GM12878 (cell line): ENCODE measurements around the gene SLC2A3.

Experiments
- ATF2 ChIP-seq: IDR thresholded peaks from 2 replicates; pipeline ENCODE4 v1.6.1; 2012; ENCODE audit warnings: low read length, inconsistent platforms
- BRCA1 ChIP-seq: IDR thresholded peaks from 2 replicates; pipeline ENCODE4 v1.6.1; 2011; ENCODE audit warnings: low read depth, low read length, improper control_type of control experiment
- EGR1 ChIP-seq, 2 experiments: IDR thresholded peaks; 1 replicate in 1 of 2; 2 replicates in 1 of 2; pipeline ENCODE4 v1.6.1; 2011 to 2012; ENCODE audit warnings: low read depth in 2 of 2, low read length in 2 of 2, borderline replicate concordance in 1 of 2, mild to moderate bottlenecking in 1 of 2, moderate library complexity in 1 of 2
- ETV6 ChIP-seq, 2 experiments: fragments of 450-650 bp in 1 of 2; IDR thresholded peaks in 1 of 2; conservative IDR thresholded peaks in 1 of 2; 2 replicates each; pipeline ENCODE4 v1.6.1; 2014; ENCODE audit warnings: antibody characterized with exemption in 1 of 2, borderline replicate concordance in 1 of 2, low read depth in 1 of 2, mild to moderate bottlenecking in 1 of 2, moderate library complexity in 1 of 2
- EZH2 ChIP-seq: IDR thresholded peaks from 2 replicates; pipeline ENCODE4 v1.6.1; 2012; ENCODE audit warnings: low read depth, mild to moderate bottlenecking, control low read depth, inconsistent platforms, low read length, borderline replicate concordance; ENCODE audit not compliant: control insufficient read depth
- REST ChIP-seq: IDR thresholded peaks from 2 replicates; pipeline ENCODE4 v1.6.1; 2012; ENCODE audit warnings: mild to moderate bottlenecking, low read depth, low read length
- SUZ12 ChIP-seq: fragments of 200-600 bp; sonication (generic); IDR thresholded peaks from one replicate; pipeline ENCODE4 v1.6.1; 2018; ENCODE audit warnings: antibody characterized with exemption, mild to moderate bottlenecking; ENCODE audit not compliant: unreplicated experiment
- TCF12 ChIP-seq: IDR thresholded peaks from 2 replicates; pipeline ENCODE4 v1.6.1; 2011; ENCODE audit warnings: low read depth, mild to moderate bottlenecking, low read length
- TF ChIP-seq, protein P1 (sequence below), 3 experiments: IDR thresholded peaks in 2 of 3; conservative IDR thresholded peaks in 1 of 3; 2 replicates each; pipeline ENCODE4 v1.5.1; 2011; ENCODE audit warnings: low read depth in 3 of 3, low read length in 3 of 3, mild to moderate bottlenecking in 3 of 3, control low read depth in 2 of 3, moderate library complexity in 2 of 3, inconsistent platforms in 1 of 3, mixed read lengths in 1 of 3; ENCODE audit not compliant: control insufficient read depth in 2 of 3, insufficient read depth in 1 of 3; ENCODE audit errors: extremely low read depth in 1 of 3

GRCh38 chr12:7916936-7917335, 19.1 kb downstream of the SLC2A3 start:
- no peak for TF ChIP-seq REST
- TF ChIP-seq, protein P1, sequence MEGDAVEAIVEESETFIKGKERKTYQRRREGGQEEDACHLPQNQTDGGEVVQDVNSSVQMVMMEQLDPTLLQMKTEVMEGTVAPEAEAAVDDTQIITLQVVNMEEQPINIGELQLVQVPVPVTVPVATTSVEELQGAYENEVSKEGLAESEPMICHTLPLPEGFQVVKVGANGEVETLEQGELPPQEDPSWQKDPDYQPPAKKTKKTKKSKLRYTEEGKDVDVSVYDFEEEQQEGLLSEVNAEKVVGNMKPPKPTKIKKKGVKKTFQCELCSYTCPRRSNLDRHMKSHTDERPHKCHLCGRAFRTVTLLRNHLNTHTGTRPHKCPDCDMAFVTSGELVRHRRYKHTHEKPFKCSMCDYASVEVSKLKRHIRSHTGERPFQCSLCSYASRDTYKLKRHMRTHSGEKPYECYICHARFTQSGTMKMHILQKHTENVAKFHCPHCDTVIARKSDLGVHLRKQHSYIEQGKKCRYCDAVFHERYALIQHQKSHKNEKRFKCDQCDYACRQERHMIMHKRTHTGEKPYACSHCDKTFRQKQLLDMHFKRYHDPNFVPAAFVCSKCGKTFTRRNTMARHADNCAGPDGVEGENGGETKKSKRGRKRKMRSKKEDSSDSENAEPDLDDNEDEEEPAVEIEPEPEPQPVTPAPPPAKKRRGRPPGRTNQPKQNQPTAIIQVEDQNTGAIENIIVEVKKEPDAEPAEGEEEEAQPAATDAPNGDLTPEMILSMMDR (IDR thresholded peaks at IDR 0.05 in 2 of 3, conservative IDR thresholded peaks at IDR 0.05 in 1 of 3; ENCODE audit: control insufficient read depth in 2 of 3, extremely low read depth in 1 of 3, insufficient read depth in 1 of 3, low read depth in 3 of 3, low read length in 3 of 3) = no peak
- TF ChIP-seq TCF12 = no peak
- TF ChIP-seq ETV6 (conservative IDR thresholded peaks at IDR 0.05 in 1 of 2, IDR thresholded peaks at IDR 0.05 in 1 of 2; ENCODE audit: borderline replicate concordance in 1 of 2, low read depth in 1 of 2) = no peak
- TF ChIP-seq ATF2 = no peak
- TF ChIP-seq BRCA1 = no peak
- no peak for TF ChIP-seq SUZ12
- no peak for TF ChIP-seq EZH2
- no peak for TF ChIP-seq EGR1 (IDR thresholded peaks at IDR 0.05; ENCODE audit: borderline replicate concordance in 1 of 2, low read depth in 2 of 2, low read length in 2 of 2)
